SK-N-MC (cell line): ENCODE data around the gene MTUS2.
"Not testable (repeated sequence)": the region's sequence is repeated elsewhere in the genome, so short reads cannot be mapped to it uniquely, and the experiment has no call there.

ENCODE experiments used
- DNase-seq: peaks from one replicate; pipeline ENCODE4 v3.0.0-alpha.2; 2011; ENCODE audit warnings: low read depth, low spot score
- H3K27ac ChIP-seq: fragments of 200-600 bp; sonication (generic); 2 replicates; pipeline ENCODE4 v1.5.1; 2016; ENCODE audit warnings: mixed run types
- H3K36me3 ChIP-seq: fragments of 200-600 bp; sonication (generic); 2 replicates; pipeline ENCODE4 v1.6.1; 2017; ENCODE audit warnings: antibody characterized with exemption, low read length, mixed read lengths; ENCODE audit not compliant: insufficient read depth
- H3K4me3 ChIP-seq: fragments of 200-600 bp; sonication (generic); 2 replicates; pipeline ENCODE4 v1.5.1; 2016
- H3K9ac ChIP-seq: fragments of 200-600 bp; sonication (generic); 2 replicates; pipeline ENCODE4 v1.8.0; 2017; ENCODE audit warnings: mixed run types, mixed read lengths; ENCODE audit not compliant: insufficient read length
- H3K9me3 ChIP-seq: fragments of 200-600 bp; sonication (generic); 2 replicates; pipeline ENCODE4 v1.6.1; 2017; ENCODE audit warnings: low read depth, mild to moderate bottlenecking, antibody characterized with exemption, low read length, moderate library complexity, mixed read lengths
- EZH2 ChIP-seq: fragments of 200-600 bp; sonication (generic); IDR thresholded peaks from one replicate; pipeline ENCODE4 v1.6.1; 2017; ENCODE audit warnings: antibody characterized with exemption
- FOXP2 ChIP-seq: optimal IDR thresholded peaks from 2 replicates; pipeline ENCODE3; 2011; ENCODE audit warnings: mild to moderate bottlenecking, moderate library complexity; ENCODE audit not compliant: insufficient read depth; ENCODE audit errors: extremely low read length, control extremely low read depth
- POLR2AphosphoS5 ChIP-seq: IDR thresholded peaks from 2 replicates; pipeline ENCODE4 v1.6.1; 2012; ENCODE audit warnings: mild to moderate bottlenecking, low read depth, low read length, borderline replicate concordance

Gene MTUS2

GRCh38 chr13:28983641-28984040 lies 163.5 kb downstream of the MTUS2 start:
- TF ChIP-seq EZH2: no peak
- no peak for TF ChIP-seq FOXP2
- no peak for TF ChIP-seq POLR2AphosphoS5
- H3K9ac ChIP-seq: no peak overlapping the region
- no peak overlapping the region for H3K27ac ChIP-seq
- H3K9me3 ChIP-seq: no peaks in the 10 kb centered on the region
- H3K36me3 ChIP-seq: no peaks in the 10 kb centered on the region
- DNase-seq: no peak
- H3K4me3 ChIP-seq: no peak overlapping the region

DNA sequence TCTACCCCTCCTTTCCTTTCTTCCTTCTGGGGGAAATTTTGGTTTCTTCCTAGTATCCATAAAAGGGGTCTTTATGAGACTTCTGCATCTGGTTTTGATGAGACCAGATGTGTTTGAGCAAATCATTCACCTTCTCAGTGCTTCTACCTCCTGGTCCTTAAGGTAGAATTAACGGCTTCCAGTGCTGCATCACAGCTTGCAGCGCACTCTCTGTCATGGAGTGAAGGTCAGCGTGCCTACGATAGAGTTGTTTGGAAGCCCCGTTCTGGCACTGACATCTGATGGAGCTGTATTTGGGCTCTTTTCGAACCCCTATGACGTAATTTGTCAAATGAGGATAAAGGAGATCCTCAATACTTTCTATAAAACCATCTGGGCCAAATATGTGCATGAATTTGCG lies 164.2 kb downstream of the MTUS2 start:
- no peak for DNase-seq
- TF ChIP-seq POLR2AphosphoS5 (no peak), EZH2 (no peak), FOXP2 (no peak)
- Histone ChIP-seq H3K9ac (no peak overlapping the region), H3K9me3 (no peaks in the 10 kb centered on the region), H3K36me3 (no peaks in the 10 kb centered on the region), H3K27ac (no peak overlapping the region), H3K4me3 (no peak overlapping the region)

DNA sequence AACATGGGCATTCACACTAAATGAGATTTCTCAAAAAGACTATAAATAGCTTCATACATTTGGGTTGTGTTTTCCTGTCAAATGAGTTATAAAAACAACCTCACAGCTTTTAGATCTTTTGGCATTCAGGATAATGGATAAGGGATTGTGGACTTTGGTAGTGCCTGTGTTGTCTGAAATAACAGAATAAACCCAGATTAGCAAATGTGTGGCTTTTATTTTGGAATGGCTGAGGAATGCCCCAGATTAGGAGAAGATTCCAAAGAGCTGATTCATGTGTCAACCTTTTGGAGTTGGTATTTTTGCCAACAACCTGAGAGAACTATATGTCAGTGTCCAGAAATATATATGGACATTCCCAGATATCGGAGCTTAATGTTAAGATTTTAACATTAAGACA lies 164.7 kb downstream of the MTUS2 start:
- no peak for DNase-seq
- no peak for TF ChIP-seq EZH2
- TF ChIP-seq POLR2AphosphoS5: no peak
- no peak for TF ChIP-seq FOXP2
- Histone ChIP-seq H3K36me3 (no peaks in the 10 kb centered on the region), H3K9ac (no peak overlapping the region), H3K9me3 (no peaks in the 10 kb centered on the region), H3K4me3 (no peak overlapping the region), H3K27ac (no peak overlapping the region)

DNA sequence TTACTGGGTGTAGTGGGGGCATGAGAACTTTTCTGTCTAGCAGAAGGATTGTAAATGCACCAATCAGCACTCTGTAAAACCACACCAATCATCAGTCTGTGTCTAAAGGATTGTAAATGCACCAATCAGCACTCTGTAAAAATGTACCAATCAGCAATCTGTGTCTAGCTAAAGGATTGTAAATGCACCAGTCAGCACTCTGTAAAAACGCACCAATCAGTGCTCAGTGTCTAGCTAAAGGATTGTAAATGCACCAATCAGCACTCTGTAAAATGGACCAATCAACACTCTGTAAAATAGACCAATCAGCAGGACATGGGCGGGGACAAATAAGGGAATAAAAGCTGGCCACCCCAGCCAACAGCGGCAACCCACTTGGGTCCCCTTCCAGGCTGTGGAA lies 170.2 kb downstream of the MTUS2 start:
- H3K9me3 ChIP-seq, H3K9ac ChIP-seq, H3K36me3 ChIP-seq, H3K4me3 ChIP-seq, DNase-seq, H3K27ac ChIP-seq: not testable (repeated sequence)

DNA sequence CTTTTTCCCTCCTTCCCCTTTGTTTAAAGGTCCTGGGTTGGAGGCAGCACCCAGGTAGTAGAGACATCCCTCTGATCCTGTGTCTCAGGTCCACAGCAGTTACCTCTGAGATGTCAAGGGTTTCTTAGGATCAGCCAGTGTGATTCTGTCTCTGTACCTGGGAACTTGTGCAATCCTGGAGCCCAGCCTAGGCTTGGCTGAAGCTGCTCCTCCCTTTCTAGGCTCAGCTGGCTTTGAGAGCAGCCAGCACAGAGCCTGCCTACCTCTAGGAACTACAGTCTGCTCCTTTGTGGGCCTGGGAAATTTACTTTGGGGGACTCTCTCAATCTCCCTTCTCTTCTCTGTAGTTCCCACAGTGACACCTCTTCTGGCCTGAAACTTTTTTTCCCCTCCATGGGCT lies 171.6 kb downstream of the MTUS2 start:
- H3K36me3 ChIP-seq: no peaks in the 10 kb centered on the region
- no peak for DNase-seq
- no peak overlapping the region for H3K9ac ChIP-seq
- no peak overlapping the region for H3K4me3 ChIP-seq
- TF ChIP-seq EZH2 (no peak), POLR2AphosphoS5 (no peak), FOXP2 (no peak)
- H3K27ac ChIP-seq: no peak overlapping the region
- H3K9me3 ChIP-seq: no peaks in the 10 kb centered on the region

DNA sequence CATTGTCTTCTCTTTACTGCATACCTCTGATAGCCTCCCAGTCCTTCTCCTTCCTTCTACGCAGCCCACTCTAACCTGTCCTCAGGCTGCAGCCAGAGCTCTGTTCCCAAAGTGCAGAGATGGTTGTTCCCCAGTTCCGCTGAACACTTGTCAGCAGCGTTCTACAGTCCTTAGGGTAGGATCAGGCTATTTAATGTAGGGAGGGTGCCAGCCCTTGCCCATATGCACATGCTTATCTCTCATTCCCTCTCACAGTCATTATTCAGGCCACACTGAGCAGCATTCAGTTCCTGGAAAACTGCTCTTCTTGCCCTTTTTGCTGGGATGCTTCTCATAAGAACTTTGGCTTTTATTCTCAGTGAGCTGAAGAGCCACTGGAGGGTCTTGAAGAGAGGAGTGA lies 180.7 kb downstream of the MTUS2 start:
- TF ChIP-seq EZH2 (no peak), POLR2AphosphoS5 (no peak), FOXP2 (no peak)
- DNase-seq: no peak
- H3K9me3 ChIP-seq: no peaks in the 10 kb centered on the region
- no peak overlapping the region for H3K4me3 ChIP-seq
- H3K27ac ChIP-seq: no peak overlapping the region
- H3K36me3 ChIP-seq: no peaks in the 10 kb centered on the region
- H3K9ac ChIP-seq: no peak overlapping the region

DNA sequence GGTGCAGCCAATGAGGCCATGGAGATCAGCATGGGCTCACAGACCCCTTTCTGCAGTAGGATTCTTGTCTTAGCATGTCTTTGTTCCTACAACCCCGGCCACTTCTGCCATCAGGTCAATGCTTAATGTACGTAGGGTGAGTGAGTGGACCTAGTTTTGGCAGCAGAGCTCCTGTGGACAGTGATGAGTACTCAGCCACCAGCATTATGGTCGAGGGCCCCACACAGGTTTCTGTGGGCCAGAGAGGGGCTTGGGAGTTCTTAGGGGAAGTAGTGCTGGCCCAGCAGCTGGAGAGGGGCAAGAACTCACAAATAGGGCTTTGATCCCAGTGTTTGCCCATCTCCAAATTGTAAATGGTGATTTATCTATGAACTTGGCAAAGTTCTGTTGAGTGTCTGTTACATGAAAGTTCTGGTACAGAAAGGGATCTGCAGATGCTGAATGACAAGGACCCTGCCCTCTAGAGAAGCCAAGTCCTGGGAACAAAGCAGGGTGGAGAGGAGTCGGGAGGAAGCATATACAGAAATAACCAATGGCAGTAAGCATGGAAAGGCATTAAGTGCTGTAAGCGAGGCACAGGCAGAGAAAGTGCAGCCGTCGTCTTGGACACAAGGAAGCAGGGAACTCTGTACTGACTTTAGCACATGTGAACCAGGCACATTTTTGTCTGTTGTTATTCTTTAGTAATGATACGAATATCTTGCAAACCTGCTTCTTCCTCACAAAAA lies 185.1 kb downstream of the MTUS2 start:
- H3K27ac ChIP-seq: no peak overlapping the region
- no peak overlapping the region for H3K4me3 ChIP-seq
- no peak overlapping the region for H3K9ac ChIP-seq
- DNase-seq: no peak
- TF ChIP-seq FOXP2: no peak
- no peak for TF ChIP-seq POLR2AphosphoS5
- TF ChIP-seq EZH2: no peak
- H3K9me3 ChIP-seq: no peaks in the 10 kb centered on the region
- no peaks in the 10 kb centered on the region for H3K36me3 ChIP-seq

DNA sequence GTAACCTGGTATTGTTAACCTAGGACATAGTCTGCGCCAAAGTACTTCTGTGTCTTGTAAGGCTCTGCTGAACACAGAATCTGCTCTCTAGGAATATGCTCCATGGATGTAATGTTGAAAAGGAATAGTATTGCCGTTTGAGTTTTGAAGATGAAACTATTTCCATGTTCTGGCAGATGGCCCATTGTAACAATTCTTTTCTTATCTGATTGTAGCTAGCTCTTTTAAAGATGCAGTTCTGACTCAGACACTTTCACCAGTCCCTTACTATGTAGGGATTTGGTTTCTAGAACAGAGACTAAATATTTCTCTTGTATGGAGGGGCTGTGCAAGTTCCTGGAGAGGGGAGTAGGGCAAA lies 185.6 kb downstream of the MTUS2 start:
- H3K27ac ChIP-seq: no peak overlapping the region
- no peaks in the 10 kb centered on the region for H3K36me3 ChIP-seq
- H3K9ac ChIP-seq: no peak overlapping the region
- no peak for DNase-seq
- TF ChIP-seq EZH2 (no peak), FOXP2 (no peak), POLR2AphosphoS5 (no peak)
- H3K4me3 ChIP-seq: no peak overlapping the region
- H3K9me3 ChIP-seq: no peaks in the 10 kb centered on the region

DNA sequence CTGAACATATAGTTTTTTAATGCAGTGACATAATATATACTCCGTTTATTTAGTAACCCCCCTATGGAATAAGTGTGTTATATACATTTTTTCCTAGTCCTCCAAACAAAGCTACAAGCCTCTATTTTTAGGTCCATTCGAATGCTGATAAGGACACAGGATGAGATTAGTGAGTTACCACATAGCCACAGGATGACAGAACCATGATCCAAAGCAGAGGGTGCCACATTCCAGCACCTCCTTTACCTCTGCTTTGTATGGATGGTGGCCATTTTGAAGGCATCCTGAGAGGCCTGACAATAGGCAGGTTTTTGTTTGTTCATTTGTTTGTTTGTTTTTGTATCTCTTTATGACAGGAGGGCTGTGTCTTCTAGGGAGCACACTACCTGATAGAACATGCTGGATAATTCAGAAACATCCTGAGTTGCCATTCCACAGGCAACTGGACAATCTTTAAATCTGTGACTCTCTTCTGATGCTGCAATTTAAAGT lies 186.3 kb downstream of the MTUS2 start:
- Histone ChIP-seq H3K36me3 (no peaks in the 10 kb centered on the region), H3K4me3 (no peak overlapping the region), H3K27ac (no peak overlapping the region), H3K9ac (no peak overlapping the region), H3K9me3 (no peaks in the 10 kb centered on the region)
- DNase-seq: no peak
- TF ChIP-seq EZH2 (no peak), FOXP2 (no peak), POLR2AphosphoS5 (no peak)
